ENCODE results near the gene WDFY3. TPM values are rescaled to one million over a fixed set of nuclear protein-coding genes. Genes with fewer than 3 reads are reported as not detected.
A peak's percentile ranks its signal among the peaks of the same experiment; 100 is the strongest.

Gene WDFY3
- total and polyA plus RNA-seq, 8 donors, result 5.3 to 53.0 (median 29.6) TPM

DNA sequence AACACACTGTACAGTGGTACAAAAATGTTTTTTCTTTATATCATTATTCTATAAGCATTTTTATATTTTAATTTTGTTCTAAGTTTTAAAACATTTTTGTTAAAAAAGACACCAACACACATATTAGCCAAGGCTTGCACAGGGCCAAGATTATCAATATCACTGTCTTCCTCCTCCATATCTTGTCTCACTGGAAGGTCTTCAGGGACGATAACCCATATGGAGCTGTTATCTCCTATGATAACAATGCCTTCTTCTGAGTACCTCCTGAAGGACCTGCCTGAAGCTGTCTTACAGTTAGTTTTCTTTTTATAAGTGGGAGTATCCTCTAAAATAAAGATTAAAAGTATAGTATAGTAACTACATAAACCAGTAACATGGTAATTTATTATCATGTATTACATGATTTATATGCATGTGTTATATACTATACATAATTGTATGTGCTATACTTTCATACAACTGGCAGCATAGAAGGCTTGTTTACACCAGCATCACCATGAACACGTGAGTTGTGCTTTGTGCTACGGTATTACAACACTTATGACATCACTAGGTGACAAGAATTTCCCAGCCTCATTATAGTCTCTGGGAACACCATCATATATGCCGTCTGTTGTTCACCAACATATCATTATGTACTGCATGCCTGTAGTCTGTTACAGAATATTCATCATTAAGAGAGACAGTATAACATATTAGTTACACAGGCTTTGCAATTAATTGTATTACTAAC is 90.7 kb downstream of the WDFY3 start:
- FAIRE-seq (no peak), ATAC-seq (no peak), DNase-seq (no peak)
- Histone ChIP-seq H3K36me3 (no peaks in the 10 kb centered on the region), H3K27ac (no peak overlapping the region), H3K4me3 (no peak overlapping the region), H3K9me3 (no peaks in the 10 kb centered on the region), H3K27me3 (no peaks in the 10 kb centered on the region), H3K4me1 (no peaks in the 10 kb centered on the region)
- TF ChIP-seq, protein P1, sequence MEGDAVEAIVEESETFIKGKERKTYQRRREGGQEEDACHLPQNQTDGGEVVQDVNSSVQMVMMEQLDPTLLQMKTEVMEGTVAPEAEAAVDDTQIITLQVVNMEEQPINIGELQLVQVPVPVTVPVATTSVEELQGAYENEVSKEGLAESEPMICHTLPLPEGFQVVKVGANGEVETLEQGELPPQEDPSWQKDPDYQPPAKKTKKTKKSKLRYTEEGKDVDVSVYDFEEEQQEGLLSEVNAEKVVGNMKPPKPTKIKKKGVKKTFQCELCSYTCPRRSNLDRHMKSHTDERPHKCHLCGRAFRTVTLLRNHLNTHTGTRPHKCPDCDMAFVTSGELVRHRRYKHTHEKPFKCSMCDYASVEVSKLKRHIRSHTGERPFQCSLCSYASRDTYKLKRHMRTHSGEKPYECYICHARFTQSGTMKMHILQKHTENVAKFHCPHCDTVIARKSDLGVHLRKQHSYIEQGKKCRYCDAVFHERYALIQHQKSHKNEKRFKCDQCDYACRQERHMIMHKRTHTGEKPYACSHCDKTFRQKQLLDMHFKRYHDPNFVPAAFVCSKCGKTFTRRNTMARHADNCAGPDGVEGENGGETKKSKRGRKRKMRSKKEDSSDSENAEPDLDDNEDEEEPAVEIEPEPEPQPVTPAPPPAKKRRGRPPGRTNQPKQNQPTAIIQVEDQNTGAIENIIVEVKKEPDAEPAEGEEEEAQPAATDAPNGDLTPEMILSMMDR (IDR thresholded peaks at IDR 0.05), result no peak
- 85% methylated on average over 4 of the region's 4 CpGs for WGBS, 2 donors
- intact Hi-C loops (cut with DNase I), result no loop called here

DNA sequence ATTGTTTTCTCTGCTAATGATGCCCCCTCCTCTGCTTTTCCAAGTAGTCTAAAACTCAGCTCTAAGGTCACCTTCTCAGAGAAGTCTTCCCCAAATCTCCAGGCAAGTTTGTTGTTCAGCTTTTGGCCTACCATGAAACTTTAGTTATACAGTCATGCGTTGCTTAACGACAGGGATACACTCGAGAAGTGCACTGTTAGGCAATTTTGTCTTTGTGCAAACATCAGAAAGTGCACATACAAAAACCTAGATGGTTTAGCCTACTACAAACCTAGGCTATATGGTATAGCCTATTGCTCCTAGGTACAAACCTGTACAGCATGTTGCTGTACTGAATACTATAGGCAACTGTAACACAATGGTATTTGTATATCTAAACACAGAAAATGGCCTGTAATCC is 91.9 kb downstream of the WDFY3 start:
- ATAC-seq (no peak), FAIRE-seq (no peak), DNase-seq (no peak)
- WGBS, 2 donors, result 93 to 96% methylated on average over 3 of the region's 3 CpGs
- H3K9me3 ChIP-seq, result no peaks in the 10 kb centered on the region
- TF ChIP-seq, protein P1 (IDR thresholded peaks at IDR 0.05), result no peak
- no peaks in the 10 kb centered on the region for H3K27me3 ChIP-seq
- H3K4me1 ChIP-seq, result no peaks in the 10 kb centered on the region
- no peak overlapping the region for H3K4me3 ChIP-seq
- intact Hi-C loops (cut with DNase I), result no loop called here
- no peak overlapping the region for H3K27ac ChIP-seq
- H3K36me3 ChIP-seq, result no peaks in the 10 kb centered on the region

GRCh38 chr4:84870398-84871163 is 95.9 kb downstream of the WDFY3 start:
- no peaks in the 10 kb centered on the region for H3K9me3 ChIP-seq
- no peak for FAIRE-seq
- H3K4me3 ChIP-seq, result no peak overlapping the region
- ATAC-seq, result peak in 2 of 4 donors; percentile 34 to 59
- H3K4me1 ChIP-seq, result no peaks in the 10 kb centered on the region
- H3K27ac ChIP-seq, result no peak overlapping the region
- no peaks in the 10 kb centered on the region for H3K27me3 ChIP-seq
- TF ChIP-seq, protein P1 (IDR thresholded peaks at IDR 0.05), result no peak
- DNase-seq, result no peak
- 88 to 96% methylated on average over 2 of the region's 2 CpGs for WGBS, 2 donors
- no peaks in the 10 kb centered on the region for H3K36me3 ChIP-seq
- intact Hi-C loops (cut with DNase I), result no loop called here

DNA sequence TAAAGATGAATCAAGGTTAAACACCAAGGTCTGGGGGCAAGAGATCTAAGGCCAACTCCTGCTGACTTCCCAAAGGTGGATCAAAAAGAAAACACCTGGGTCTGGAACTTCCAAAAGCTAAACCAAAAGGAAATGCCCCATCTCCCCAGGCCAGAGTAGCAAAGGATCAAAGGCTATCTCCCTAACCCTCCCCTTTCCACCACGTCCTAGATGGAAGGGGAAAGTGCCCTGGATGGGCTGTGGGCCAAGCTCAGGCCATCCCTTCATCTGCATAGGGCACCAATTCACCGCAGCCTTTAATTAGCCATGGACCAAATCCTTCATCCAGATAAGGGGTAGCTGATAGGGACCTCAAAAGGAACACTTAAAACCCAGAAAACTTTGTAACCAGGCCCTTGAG is 100.2 kb downstream of the WDFY3 start:
- no peak for DNase-seq
- H3K9me3 ChIP-seq, result no peaks in the 10 kb centered on the region
- no peak for FAIRE-seq
- no peak for ATAC-seq
- H3K4me3 ChIP-seq, result no peak overlapping the region
- intact Hi-C loops (cut with DNase I), result no loop called here
- H3K4me1 ChIP-seq, result no peaks in the 10 kb centered on the region
- H3K27me3 ChIP-seq, result no peaks in the 10 kb centered on the region
- 76 to 93% methylated on average over 2 of the region's 2 CpGs for WGBS, 2 donors
- H3K27ac ChIP-seq, result no peak overlapping the region
- no peaks in the 10 kb centered on the region for H3K36me3 ChIP-seq
- TF ChIP-seq, protein P1 (IDR thresholded peaks at IDR 0.05), result no peak

DNA sequence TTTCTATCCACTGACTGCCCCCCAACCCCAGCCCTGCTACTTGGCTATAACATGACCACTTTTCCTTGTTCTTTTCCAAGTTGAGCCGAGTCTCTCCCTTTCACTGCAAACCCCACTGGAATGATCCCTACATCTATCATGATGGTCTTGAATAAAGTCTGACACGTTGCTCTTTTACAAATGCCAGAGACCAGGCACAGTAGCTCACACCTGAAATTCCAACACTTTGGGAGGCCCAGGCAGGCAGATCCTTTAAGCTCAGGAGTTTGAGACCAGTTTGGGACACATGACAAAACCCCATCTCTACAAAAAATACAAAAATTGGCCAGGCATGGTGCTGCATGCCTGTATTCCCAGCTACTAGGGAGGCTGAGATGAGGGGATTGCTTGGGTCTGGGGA is 100.9 kb downstream of the WDFY3 start:
- no peak for ATAC-seq
- intact Hi-C loops (cut with DNase I), result no loop called here
- Histone ChIP-seq H3K4me3 (no peak overlapping the region), H3K27me3 (no peaks in the 10 kb centered on the region), H3K9me3 (no peaks in the 10 kb centered on the region), H3K27ac (no peak overlapping the region), H3K36me3 (no peaks in the 10 kb centered on the region), H3K4me1 (no peaks in the 10 kb centered on the region)
- FAIRE-seq, result no peak
- DNase-seq, result no peak
- TF ChIP-seq, protein P1 (IDR thresholded peaks at IDR 0.05), result no peak
- 83 to 89% methylated on average over 2 of the region's 2 CpGs for WGBS, 2 donors
